Fibroblast of villous mesenchyme (primary cell): ENCODE results near the gene TMEM164. TPM values are rescaled to one million over a fixed set of nuclear protein-coding genes. Genes with fewer than 3 reads are reported as not detected.
A peak's percentile ranks its signal among the peaks of the same experiment; 100 is the strongest.

Experiments used
- DNase-seq: peaks from one replicate; pipeline ENCODE4 v3.0.0-alpha.2; 2010; ENCODE audit warnings: low read depth
- H3K4me3 ChIP-seq: 2 replicates; pipeline ENCODE4 v1.5.1; 2011; ENCODE audit warnings: low read depth, mild to moderate bottlenecking, low read length
- CTCF ChIP-seq: IDR thresholded peaks from 2 replicates; pipeline ENCODE4 v1.5.1; 2012; ENCODE audit warnings: low read depth, mild to moderate bottlenecking, low read length; ENCODE audit not compliant: insufficient read depth
- total RNA-seq: library from RNA; depleted of rRNA; stranded (reverse); fragments of >200 nt; gene quantifications from 2 replicates; pipeline ENCODE4 v1.2.3, GENCODE V29; 2012

Gene TMEM164
- total RNA-seq, 1 donor = 11.7 TPM

- DNase-seq = peak; percentile 86
- no peak for TF ChIP-seq CTCF
Observed at GRCh38 chrX:110108381-110108821, 105.5 kb downstream of the TMEM164 start.

GRCh38 chrX:110114260-110114776 lies 111.4 kb downstream of the TMEM164 start:
- no peak for TF ChIP-seq CTCF
- H3K4me3 ChIP-seq = no peak overlapping the region
- no peak for DNase-seq

More at GRCh38 chrX:110108381-110108821, 105.5 kb downstream of the TMEM164 start:
- H3K4me3 ChIP-seq = no peak overlapping the region

DNA sequence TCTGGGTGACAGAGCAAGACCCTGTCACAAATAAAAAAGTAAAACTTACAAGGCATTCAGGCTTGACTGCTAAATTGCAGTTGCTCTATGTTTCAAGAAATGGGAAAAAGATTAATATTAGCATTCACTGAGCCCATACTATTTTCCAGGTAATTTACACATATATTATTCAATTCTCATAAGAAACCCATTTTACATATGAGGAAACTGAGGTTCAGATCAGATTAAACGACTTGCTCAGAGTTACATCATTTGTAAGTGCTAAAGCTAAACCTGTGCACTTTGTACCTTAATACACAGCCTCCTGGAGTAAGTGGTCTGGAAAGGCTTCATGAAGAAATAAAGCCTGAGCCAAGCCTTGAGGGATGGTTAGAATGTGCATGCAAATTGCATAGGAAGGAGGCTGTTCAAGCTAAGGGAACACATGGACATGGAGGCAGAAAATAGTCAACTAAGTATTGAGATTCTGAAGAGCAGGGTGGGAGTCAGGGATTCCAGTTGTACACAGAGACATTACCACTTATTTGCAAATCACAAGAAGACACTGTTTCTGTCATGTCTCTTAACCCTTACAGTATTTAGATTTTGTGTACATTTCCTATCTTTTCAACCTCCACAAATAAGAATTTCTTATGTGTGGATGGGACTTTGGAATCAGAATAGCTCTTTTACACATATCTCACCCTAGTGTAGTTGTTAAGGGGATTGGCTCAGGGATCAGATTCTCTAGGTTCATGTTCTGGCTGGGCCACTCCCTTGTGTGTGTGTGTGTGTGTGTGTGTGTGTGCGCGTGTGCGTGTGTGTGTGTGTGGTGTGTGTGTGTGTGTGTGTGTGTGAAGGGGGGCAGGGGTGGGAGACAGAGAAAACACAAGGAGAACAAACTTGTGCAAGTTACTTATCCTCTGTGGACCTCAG lies 113.4 kb downstream of the TMEM164 start:
- no peak overlapping the region for H3K4me3 ChIP-seq
- no peak for DNase-seq
- no peak for TF ChIP-seq CTCF

DNA sequence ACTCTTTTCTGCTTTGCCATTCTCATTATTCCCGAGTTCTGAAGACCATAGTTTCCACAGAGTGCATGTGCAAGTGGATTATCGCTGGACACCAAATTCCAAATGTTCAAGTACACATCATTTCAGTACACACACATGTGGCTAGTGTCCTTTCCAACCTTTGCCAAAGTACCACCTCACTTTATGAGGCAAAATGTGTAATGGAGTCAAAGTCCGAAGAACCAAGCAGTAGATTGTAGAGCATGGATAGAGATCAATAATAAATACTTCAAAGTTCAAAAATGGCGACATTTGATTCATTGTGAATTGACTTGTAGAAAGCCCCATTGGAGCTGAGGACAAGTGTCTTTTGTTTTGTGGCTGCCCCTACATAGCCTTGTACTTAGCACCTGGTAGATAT lies 115.6 kb downstream of the TMEM164 start:
- no peak for TF ChIP-seq CTCF
- no peak overlapping the region for H3K4me3 ChIP-seq
- no peak for DNase-seq

DNA sequence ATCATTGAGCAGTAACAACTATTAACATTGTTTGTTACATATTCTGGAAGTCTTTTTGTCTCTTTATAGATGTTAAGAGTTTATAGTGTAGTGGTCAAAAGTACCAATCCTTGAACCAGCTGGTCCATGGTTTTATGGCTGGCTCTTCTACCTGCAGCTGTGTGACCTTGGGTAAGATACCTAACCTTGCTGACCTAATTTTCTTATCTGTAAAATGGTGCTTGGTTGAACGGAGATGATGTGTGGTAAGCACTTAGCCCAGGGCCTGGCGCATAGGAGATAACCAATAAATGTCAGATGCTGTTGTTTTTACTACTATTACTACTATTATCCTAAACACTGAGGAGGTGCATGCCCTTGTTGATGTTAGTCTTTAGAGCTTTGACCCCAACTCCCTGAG lies 116.6 kb downstream of the TMEM164 start:
- no peak for TF ChIP-seq CTCF
- H3K4me3 ChIP-seq = no peak overlapping the region
- no peak for DNase-seq

DNA sequence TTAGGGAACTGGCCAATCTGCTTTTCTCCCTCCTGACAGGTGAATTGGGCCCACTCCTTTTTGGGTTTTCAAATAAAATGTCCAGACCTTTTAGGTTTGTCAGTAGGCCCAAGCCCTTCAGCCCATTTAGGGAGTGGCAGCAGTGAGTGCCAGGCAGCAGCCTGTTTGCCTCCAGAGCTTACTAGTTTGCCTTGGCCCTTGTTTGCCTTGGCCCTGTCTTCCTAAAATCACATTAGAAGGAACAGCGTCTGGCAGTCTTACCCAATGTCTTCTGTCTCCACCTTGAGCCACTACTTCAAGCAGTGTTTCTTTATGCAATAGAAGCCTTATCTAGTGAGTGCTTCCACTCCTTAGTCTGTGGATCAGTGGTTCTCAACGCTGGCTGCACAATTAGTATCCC lies 117.1 kb downstream of the TMEM164 start:
- no peak for DNase-seq
- no peak overlapping the region for H3K4me3 ChIP-seq
- TF ChIP-seq CTCF = no peak

DNA sequence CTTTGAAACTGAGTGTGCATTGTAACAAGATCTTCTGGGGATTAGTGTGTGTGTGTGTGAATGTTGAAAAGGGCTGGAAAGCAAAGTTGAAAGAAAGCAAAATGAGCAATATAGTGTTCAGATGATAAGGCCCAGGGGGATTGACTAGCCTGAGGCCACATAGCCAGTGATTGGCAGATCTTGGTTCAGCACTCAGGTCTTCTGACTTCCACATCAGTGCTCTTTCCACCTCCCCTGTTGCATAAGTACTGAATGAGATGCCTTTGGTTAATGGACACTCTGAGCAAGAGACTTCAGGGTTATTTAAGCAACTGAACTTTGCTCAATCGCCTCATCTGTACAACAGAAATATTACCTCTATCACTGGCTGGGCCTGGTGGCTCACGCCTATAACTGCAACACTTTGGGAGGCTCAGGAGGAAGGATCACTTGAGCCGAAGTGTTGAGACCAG lies 120.4 kb downstream of the TMEM164 start:
- no peak overlapping the region for H3K4me3 ChIP-seq
- peak; percentile 15 for DNase-seq
- no peak for TF ChIP-seq CTCF
